ENCODE measurements around the gene ARID1B. TPM values are rescaled to one million over a fixed set of nuclear protein-coding genes. Genes with fewer than 3 reads are reported as not detected.

ARID1B gene
- total RNA-seq, 1 experiment from 2014 or later = 35.6 TPM

- no peaks in the 10 kb centered on the region for H3K9me3 ChIP-seq (ENCODE audit: control insufficient read depth in 1 of 2, insufficient read depth in 1 of 2, low read depth in 1 of 2, low read length in 2 of 2)
- H3K4me2 ChIP-seq (ENCODE audit: low read length) = no peak overlapping the region
- H3K27me3 ChIP-seq (ENCODE audit: insufficient read depth, low read length) = no peaks in the 10 kb centered on the region
- intact Hi-C loops (cut with micrococcal nuclease) = no loop called here
- no peak for ATAC-seq
- no peak overlapping the region for H2AFZ ChIP-seq (ENCODE audit: low read depth, low read length, poor library complexity, severe bottlenecking)
- no TSS peak for BruUV-seq (replicated peaks)
- H3K36me3 ChIP-seq (ENCODE audit: control insufficient read depth in 1 of 2, insufficient read depth in 2 of 2, low read length in 2 of 2) = no peaks in the 10 kb centered on the region
- H3K4me1 ChIP-seq (ENCODE audit: control insufficient read depth in 1 of 2, insufficient read depth in 2 of 2, low read length in 2 of 2) = no peaks in the 10 kb centered on the region
- H3K9me2 ChIP-seq (ENCODE audit: insufficient read depth) = no peaks in the 10 kb centered on the region
- H4K20me1 ChIP-seq (ENCODE audit: insufficient read depth) = no peaks in the 10 kb centered on the region
- no peak overlapping the region for H3K9ac ChIP-seq (ENCODE audit: low read length)
- H3K27ac ChIP-seq (ENCODE audit: low read depth, low read length) = no peak overlapping the region
- H3K79me2 ChIP-seq (ENCODE audit: insufficient read depth, low read length) = no peaks in the 10 kb centered on the region
- RAD21 ChIA-PET (ENCODE audit: low non-redundant PET in 1 of 2, low total read pairs in 2 of 2, uncharacterized antibody in 2 of 2, unreplicated experiment in 2 of 2) = no interaction called here
- CTCF ChIA-PET = no interaction called here
- TF ChIP-seq FOSL1 (IDR thresholded peaks at IDR 0.05; ENCODE audit: low read depth) (no peak), CBX3 (IDR thresholded peaks at IDR 0.05; ENCODE audit: low read depth) (no peak), SRF (IDR thresholded peaks at IDR 0.05; ENCODE audit: low read depth) (no peak), POLR2AphosphoS5 (IDR thresholded peaks at IDR 0.05; ENCODE audit: low read depth, low read length) (no peak), SP1 (IDR thresholded peaks at IDR 0.05; ENCODE audit: low read depth) (no peak), ZBTB33 (IDR thresholded peaks at IDR 0.05; ENCODE audit: extremely low read depth, insufficient replicate concordance, low read length) (no peak), EZH2 (IDR thresholded peaks at IDR 0.05) (no peak), ELF1 (IDR thresholded peaks at IDR 0.05; ENCODE audit: borderline replicate concordance, low read depth) (no peak), MAX (IDR thresholded peaks at IDR 0.05) (no peak), SIN3A (IDR thresholded peaks at IDR 0.05; ENCODE audit: low read depth) (no peak), CTCF (IDR thresholded peaks at IDR 0.05 in 2 of 3, conservative IDR thresholded peaks at IDR 0.05 in 1 of 3; ENCODE audit: borderline replicate concordance in 1 of 3, insufficient read depth in 1 of 3, low read depth in 2 of 3, low read length in 2 of 3) (no peak), YY1 (IDR thresholded peaks at IDR 0.05; ENCODE audit: extremely low read depth, insufficient replicate concordance, low read depth, low read length) (no peak), ZNF274 (IDR thresholded peaks at IDR 0.05; ENCODE audit: low read depth, low read length) (no peak), JUND (IDR thresholded peaks at IDR 0.05) (no peak)
- POLR2A ChIA-PET = no interaction called here
- H3K4me3 ChIP-seq (replicated peaks in 1 of 2; ENCODE audit: low read depth in 1 of 2, low read length in 2 of 2) = no peak overlapping the region
- no peak for DNase-seq (ENCODE audit: low read depth, low spot score)
Measured at GRCh38 chr6:157119502-157120027, 342.4 kb downstream of the ARID1B start.
